Stimulated activated CD4-positive, alpha-beta T cell treated with anti-CD3 and anti-CD28 coated beads, Interleukin-4, amount 100 ng/mL, for 24 hours (primary cell): ENCODE data around the gene CAMK1D.

Experiments
- DNase-seq: peaks from one replicate; pipeline ENCODE4 v3.0.0-alpha.2; 2020

CAMK1D gene

DNA sequence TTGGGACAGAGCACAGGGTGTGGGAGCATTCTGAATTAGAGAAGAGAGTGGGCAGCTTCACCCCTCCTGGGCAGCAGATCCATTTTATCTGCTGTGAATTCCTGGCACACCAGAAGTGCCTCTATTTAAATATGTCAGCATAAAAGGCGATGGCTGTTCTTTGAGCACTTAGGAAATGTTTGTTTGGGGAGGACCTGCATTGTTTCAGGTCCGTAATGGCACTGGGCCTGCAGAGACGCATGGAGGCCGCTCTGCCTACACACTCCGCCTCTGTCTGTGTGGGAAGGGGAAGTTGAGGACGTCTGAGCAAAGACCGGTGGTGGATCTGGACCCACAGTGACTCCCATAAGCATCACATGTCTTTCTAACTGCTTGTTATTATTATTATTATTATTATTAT lies 253.2 kb downstream of the CAMK1D start:
- DNase-seq, result no peak

DNA sequence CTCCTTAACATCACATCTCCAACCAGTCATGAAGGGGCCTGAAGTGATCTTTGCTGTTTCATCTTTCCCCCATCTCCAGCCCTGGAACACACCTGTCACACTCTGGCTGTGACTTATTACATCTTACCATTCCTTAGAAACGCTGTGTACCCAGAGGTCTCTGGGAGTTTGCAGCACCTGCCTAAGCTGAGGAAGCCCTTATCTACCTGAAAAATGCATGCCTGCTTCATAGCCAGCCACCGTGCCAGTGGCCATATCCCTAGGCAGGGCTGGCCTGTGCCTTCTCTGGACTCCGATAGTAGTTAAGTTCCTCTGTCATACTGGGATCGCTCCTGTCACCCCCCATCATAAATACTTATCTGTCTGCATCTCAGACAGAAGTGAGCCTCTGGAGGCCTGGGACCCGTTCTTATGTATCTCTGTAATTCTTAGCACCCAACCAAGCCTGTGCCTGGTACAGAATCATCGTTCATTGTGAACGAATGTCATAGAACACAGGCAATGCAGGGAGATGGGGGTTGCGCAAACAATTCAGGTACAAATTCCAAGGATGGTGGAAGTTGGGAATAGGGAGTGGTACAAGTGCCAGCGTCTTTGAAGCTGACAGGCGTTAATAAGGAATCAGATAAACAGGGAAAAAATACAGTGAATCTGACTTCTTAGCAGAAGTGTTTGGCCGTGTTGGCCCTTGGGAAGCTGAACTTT lies 254.6 kb downstream of the CAMK1D start:
- no peak for DNase-seq

DNA sequence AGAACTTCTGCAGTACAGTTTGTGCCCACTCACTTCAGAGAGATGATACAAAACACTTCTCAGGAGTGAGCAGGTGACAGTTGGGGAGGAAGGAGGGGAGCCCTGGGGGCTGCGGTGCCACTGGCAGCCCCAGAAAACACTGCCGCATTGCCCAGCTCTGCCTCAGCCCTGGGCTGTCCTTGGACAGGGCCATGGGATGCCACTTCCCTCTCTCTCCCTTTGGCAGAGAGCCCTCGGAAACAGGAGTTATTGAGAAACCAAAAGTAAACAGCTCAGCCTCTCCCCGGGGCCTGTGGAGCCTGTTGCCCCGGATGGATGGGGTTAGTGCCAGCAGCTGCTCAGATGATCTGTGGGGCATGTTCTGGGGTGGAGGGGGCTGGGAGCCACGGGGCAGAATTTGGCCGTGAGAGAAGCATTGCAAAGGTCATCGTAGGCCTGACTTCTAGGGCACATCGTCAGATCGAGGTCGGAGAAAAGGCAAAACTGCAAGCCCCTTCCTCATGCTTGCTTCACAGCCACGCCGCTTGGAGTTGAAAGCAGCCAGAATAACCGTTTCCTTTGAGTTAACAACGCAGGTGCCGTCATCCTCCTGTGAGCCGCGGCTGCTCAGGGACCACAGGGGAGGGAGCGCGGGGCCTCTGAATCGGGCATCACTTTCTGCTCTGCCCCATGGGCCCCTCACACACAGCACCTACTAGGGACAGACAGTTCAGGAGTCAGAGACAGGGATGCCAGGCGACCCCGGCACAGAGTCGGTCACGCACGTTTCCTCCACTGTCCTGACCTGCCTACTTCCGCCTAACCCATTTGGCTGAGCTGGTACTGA lies 256.4 kb downstream of the CAMK1D start:
- DNase-seq, result peak; percentile 51

DNA sequence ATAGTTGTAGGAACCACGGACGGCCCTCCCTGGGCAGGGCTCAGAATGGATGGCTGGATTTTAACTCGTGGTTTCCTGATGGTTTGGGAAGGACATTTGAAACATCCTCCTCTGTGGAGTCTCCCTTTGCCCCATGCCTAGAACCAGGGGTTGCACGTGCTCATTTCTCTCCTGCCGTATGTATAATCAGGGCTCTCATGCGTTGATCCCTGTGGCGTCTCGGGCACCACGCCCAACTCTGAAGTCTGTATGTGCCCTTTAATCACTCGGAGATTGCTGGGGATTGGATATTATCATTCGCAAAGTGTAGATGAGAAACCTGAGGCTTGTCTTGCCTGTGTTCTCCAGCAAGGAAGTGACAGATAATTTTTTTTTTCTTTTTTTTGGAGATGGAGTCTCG lies 257.1 kb downstream of the CAMK1D start:
- no peak for DNase-seq

DNA sequence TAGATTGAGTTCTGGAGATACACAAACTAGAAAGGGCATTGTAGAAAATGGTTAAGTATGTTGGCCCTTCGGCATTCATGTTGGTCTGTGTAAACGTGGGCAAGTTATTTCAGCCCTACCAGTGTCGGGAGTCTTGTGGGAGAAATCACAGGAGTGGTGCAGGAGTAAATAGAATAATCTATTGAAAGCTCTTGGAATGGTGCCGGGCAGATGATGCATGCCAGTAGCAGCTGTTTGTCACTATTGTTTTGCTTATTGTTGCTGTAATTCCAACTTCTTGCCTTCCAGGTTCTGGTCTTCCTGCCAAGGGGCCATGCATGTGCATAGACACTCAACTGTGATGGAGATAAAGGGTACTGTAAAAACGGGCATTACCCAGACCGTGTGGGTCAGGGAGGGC lies 259.4 kb downstream of the CAMK1D start:
- DNase-seq, result no peak

DNA sequence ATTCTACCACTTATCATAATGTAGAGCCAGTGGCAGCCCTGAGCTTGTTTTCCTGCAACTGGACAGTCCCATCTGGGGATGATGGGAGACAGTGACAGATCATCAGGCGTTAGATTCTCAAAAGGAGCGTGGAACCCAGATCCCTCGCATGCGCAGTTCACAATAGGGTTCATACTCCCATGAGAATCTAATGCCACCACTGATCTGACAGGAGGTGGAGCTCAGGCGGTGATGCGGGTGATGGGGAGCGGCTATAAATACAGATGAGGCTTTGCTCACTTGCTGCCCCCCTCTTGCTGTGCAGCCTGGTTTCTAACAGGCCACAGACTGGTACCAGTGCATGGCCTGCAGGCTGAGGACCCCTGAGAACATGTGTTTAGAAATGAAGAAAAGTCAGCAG lies 260.1 kb downstream of the CAMK1D start:
- no peak for DNase-seq

DNA sequence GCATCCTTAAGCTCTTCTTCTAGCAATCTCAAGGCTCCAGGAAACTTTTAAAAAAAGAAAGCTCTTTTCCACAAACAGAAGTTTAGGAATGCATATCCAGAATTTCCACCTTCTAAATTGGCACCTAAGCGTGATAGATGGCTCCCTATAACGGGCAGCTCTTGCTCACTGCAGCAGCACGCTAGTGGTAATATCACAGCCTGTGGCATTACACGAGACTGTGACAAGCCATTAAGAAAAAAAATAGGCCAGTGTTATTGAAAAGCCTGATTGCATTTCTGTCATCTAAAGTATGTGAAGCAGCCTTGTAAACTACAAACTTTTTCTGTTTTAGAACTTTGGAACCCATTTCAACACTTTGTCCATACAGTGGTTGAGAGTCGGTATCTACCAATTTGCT lies 263.8 kb downstream of the CAMK1D start:
- DNase-seq, result no peak

DNA sequence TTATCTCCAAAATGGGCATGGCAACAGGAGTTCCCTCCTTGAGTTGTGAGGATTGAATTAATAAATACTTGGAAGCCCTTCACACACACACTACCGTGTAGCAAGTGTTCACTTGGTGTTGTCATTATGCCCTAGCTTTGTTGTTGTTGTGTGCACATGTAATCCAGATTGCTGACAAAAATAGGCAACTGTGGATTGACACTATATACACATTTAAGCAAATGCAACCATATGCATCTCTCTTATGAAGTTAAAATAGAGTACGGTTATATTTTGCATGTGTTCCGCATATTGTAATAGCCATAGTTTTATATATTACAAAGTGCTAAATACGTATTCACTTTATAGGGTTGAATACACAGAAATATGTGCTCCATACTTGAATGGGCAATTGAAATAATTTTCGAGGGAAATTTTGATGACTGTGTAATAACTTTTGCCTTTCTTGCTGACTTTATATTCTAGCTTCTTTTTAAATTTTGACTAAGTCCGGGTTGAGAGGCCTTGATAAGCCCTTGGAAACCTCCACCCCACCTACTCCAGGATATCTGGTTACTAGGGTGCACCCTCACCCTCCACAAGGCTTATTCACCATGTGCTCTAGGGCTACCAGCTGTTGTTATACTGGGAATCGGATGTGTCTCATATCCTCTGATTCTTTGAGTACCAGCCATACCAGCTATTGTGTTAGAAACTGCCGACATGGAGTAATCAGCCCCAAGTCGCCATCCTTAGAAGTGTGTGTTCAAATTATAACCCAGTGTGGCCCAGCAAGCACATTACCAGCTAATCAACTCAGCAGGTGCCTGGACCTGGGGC lies 265.0 kb downstream of the CAMK1D start:
- no peak for DNase-seq

DNA sequence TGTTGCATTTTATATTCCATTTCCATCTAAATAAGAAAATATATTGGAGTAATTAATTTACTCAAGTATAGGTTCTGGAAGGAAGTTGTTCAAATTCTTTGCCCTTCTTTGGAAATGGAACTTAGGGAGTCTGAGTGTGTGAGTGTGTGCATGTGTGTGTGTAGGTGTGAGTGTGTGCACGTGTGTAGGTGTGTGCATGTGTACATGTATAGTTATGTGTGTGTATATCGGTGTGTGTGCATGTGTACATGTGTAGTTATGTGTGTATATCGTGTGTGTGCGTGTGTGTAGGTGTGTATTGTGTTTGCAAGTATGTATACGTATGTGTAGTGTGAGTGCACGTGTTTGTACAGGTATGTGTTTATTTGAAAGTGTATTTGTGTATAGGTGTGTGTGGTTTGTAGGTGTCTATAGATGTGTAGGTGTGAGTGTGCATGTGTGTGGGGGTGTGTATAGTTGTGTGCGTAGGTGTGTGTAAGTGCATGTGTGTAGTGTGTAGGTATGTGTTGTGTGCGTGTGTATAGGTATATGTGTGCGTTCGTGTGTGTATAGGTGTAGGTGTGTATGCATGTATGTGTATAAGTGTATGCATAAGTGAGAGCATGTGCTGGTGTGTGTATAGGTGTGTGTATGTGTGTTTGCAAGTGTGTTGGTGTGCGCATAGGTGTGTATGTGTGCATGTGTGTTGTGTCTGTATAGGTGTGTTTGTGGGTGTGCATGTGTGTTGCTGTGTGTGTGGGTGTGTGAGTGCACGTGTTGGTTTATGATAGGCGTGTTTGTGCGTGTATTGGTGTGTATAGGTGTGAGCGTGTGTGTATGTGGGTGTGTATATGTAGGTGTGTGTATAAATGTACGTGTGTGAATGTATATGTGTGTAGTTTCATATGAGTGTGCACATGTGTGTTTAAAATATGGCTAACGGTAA lies 266.2 kb downstream of the CAMK1D start:
- no peak for DNase-seq

DNA sequence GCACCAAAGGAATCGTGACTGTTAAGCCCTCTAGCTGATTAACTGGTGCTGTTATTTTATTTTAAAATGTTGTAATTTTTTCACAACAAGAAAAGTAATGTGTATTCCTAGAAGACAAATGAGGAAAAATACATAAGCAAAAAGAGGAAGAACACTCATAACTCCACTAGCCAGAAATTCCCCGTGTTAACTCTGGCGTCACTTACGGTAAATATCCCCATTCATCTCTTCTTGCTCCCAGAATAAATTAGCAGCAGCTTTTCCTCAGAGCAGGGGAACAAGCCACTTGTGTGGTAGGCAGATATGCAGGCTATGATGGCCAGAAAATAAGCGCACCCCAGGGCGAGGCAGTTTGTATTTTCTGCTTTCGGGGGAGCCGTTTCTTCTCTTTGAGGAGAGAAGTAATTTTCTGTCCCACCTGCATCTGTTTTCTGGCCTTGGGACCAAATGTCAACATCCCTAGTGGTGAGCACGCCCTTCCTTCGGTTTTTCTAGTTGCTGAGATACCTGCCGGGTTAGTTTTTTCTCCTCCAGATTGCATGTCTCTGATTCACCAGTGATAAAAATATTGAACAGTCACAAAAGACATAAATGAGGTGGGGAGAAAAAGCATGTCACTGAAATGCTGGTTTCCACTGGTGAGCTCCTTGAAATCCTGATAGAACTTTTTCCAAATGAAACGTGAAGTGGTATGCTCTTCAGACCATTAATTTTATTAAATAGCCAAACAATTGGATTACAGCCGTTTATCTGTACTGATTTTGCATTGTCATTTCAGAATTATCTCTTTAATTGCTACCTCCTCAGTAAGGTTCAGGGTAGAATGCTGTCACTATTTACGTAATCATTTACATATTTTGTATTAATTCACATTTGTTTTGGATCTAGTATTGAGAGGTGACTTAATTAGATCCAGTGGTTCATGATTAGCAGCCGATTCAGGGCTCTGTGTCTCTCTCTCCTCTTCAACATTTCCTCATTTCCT lies 268.1 kb downstream of the CAMK1D start:
- no peak for DNase-seq

DNA sequence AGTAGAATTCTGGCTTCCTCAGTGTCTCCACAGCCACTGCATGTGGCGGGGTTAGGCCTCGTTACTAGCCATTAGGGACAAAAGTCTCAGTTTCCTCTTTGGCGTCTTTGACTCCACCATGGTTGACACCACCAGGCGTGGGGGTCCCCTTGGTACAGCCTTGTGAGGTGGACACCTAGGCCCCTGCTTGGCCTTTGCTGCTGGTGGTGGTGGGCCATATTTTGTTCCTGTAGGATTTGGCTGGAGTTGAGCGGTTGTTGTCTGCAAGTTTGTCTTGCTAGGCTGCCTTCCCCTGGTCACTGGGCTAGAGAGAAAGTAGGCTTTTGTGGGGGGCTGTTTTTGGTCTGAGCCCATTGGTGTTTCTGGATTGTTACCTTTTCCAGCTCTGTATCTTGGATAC lies 272.7 kb downstream of the CAMK1D start:
- no peak for DNase-seq

DNA sequence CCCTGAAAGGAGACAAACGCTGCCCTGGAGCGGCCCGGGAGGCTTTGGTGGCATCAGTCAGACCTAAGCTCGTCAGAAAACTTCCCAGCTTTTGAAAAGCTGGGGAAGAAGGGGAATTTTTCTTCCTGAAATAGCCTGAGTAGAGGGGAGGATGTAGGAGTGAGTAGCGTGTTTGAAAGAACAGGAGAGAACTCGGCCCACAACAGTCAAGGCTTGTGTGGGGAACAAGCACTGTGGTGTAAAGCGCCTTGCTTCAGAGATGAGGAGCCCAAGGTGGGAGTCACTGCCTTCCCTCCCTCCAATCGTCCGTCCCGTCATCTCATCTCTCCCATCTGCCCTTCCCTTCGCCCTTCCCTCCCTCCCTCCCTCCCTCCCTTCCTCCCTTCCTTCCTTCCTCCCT lies 273.3 kb downstream of the CAMK1D start:
- DNase-seq, result no peak

DNA sequence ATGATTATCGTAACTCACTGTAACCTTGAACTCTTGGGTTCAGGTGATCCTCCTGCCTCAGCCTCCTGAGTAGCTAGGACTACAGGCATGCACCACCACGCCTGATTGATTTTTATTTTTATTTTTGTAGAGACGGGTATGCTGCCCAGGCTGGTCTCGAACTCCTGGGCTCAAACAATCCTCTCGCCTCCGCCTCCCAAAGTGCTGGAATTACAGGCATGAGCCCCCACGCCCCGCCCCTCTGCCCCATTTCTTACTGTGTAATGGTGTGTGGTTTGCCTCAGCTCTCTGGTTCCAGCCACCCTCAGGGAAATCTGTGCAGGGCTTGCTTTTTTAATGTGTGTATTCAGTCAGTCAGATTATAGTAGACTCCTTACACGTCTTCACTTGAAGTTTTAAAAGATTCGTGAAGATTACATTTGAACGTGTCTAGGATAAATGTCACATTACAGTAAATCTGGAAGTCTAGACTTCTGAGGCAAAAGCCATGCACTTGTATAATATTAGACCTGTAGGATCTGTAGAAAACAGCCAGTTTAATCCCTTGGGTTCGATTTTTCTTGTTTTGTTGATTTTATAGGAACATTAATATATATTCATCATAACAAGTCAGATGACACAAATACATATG lies 276.2 kb downstream of the CAMK1D start:
- no peak for DNase-seq

DNA sequence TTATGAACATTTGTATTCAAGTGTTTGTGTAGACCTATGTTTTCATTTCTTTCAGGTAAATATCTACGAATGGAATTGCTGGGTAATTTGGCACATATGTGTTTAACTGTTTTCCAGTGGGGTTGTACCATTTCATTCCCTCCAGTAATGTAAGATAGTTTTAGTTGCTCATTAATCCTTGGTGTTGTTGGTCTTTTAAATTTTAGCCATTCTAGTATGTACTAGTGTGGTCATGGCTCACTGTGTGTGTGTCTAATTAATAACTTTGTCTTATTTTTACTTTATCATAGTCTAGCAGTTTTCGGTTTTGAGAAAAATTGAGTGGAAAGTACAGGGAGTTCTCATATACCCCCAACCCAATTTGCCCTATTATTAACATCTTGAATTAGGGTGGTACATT lies 278.8 kb downstream of the CAMK1D start:
- DNase-seq, result no peak

DNA sequence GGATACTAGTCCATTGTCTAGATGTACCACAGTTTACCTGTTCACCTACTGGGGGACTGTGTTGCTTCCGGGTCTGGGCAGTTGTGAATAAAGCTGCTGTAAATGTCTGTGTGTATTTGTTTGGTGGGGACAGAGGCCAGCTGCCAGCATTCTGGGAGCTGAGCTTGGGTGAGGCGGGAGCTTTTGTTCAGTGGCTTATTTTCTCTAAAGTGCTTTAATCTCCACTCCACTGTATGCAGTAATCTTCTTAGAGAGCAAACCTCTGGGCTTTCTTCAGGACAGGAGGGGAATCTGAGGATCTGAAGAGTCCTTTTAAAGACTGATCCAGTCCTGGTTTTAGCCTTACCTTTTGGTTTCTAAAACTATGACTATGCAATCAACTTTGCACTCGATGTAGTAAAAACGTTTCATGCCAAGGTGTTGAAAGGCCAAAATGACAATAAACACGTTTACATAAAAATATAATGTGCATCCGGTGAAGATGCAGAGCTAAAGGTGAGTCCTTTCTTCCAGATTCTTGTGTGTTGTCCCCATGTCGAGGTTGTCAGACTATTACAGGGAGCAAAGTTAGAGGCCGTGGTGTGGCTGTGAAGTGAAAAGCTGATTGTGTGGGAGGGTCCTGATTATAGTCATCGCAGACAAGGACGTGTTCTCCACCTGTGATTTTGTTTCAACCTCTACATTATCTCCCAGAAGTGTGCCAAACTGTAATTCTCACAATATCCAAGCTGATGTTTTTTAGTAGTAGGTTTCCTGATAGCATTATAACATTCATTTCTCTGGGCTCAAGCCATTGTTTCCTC lies 279.8 kb downstream of the CAMK1D start:
- no peak for DNase-seq

DNA sequence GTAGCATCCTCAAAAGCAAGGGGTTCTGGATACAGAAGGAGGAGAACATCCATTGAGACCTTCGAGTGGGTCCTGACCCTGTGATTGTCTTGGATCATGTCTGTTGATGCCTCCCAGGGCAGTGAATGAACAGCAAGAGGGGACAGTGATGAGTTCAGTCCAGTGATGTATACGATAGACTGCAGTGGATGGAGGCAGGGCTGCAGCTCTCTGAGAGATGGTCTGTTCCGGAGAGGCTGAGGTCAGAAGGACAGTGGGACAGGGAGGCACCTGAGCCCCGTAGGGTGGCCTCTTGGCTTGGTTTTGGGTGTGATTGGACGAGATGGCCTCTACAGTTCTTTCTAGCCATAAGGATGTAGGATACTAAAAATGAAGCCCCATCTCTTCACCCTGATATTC lies 280.4 kb downstream of the CAMK1D start:
- no peak for DNase-seq

DNA sequence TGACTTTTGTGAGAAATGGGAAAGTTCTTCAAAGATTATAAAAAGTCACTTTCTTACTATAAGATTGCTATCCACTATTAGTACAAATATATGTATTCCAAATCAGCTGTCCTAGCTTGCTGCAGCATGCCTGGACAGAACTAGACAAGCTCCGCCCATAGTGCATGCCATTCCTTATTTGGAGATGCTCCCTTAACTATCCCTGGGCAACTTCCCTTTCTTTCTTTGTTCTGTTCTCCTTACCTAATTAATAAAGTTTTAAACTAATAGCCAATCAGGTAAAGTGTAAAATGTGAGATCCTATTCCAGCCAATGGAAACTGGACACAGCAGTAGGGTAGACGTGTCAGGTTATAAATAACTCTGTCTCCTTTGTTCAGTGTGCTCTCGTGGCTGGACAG lies 281.9 kb downstream of the CAMK1D start:
- no peak for DNase-seq

DNA sequence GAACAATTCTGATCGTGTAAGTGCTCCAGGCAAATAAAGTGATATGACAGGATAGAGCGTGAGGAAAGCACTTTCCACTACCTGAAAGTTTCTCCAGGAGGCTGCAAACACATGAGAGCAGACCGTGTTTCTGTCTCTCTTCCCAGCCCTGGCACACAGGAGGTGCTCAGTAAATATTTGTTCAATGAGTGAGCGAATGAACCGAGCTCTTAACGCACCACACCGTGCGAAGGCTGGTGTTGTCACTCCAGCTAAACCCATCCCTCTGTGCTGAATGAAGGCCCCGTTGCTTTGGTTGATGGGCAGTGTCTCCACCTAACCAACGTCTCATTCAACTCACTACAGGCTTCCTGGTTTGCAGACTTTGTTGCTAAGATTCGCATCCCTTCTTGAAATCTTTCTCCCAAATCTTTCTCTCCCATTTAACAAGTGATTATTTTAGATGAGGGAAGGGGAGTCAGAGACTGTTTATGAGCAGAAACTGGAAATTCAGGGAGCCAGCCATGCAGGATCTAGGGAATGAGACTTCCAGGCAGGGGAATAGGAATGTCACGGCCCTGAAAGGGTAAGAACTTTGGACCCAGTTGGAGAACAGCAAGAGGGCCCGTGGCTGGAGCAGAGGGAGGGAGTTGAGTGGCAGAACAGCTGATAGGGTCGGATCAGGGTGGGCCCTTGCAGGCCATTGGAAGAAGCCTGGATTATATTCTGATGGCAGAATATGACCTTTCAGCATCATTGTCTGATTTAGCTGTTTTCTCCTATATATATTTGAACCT lies 282.6 kb downstream of the CAMK1D start:
- no peak for DNase-seq
